ENCODE measurements around the gene ETFDH.
A peak's percentile ranks its signal among the peaks of the same experiment; 100 is the strongest.
"Not testable (repeated sequence)": the region's sequence is repeated elsewhere in the genome, so short reads cannot be mapped to it uniquely, and the experiment has no call there.

ETFDH gene

DNA sequence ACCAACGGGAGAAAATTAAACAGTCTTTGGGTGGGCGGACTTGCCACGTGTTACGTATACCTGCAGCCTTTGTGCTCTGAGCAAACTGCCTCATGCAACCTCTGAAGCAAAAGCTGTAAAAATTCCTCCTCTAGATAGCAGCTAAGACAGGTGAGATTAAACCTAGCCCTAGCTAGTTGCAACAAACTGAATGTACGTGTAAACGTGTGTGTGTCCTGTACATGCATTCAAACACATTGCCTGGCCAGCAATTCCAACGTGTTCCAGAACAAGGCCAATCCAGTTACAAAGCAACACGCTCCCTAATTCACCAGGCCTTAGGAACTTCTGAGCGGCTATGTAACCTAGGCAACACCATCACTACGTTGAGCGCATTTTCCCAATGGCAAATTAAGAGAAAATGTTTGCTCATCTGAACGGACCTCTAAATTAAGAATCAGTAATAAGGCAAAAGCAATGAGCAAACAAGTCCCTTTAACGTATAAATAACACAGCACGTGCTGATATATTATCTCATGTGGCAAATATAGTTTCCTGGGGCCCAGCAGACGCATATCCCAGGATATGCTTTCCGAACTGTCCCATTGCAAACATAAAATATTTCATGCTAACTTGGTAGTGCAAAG, 50.3 kb downstream of the ETFDH start:
- TF ChIP-seq Cebpa-rat (IDR thresholded peaks at IDR 0.05): no peak
- Histone ChIP-seq H4K20me1 (no peaks in the 10 kb centered on the region), H3K9me3 (no peaks in the 10 kb centered on the region), H3K4me2 (peak overlapping the region; percentile 86), H3K4me1 (peaks cover 17% of the 10 kb centered on the region), H3K27me3 (no peaks in the 10 kb centered on the region), H3K36me3 (peaks cover 37% of the 10 kb centered on the region), H3K9ac (peak overlapping the region; percentile 85), H3K4me3 (peak overlapping the region; percentile 88), H3K27ac (peak overlapping the region; percentile 84)

DNA sequence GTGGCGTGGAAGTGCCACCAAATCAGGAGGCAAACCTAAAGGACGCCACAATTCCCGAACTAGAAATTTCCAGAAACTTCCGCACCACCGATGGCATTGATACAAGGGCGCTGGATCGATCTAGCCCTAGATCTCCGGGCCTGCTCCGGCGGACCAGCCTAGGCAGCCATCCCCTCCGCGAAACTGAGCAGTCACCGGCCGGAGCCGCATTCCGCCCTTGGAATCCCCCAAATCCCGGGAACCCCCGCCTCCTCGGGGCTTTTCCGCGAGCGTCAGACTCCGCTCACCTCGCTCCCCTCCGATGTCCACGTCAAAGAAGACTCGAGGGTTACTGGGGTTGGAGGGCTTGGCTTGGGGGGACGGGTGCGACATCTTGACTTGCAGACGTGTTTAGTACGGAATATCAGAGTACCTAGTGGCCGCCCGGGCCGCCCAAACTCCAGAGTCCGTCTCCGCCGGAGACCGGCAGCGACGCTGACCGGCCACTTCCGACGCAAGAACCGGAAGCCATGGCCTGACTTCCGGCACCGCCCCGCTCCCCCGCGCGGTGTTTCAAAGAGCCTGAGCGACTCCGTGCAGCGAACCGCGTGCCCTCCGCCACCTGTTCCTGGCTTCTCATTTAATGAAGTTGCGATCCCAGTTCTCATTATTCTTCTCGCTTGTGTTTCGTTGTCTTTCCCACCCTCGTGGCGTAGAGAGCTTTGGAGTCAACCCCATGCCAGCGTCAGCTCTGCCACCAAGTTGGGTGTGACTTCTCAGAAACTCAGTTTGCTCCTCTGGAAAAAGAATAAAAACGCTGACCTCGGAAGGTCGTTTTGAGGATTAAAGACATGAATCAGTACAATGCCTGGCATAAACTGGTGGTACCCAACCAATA, 51.1 kb downstream of the ETFDH start, which contains the start of gene PPID:
Gene PPID, minus strand, starts transcription at position 480 of the 877 bp plus-strand sequence. Its CDS starts 108 bp downstream, at position 372.
- H3K9ac ChIP-seq: peak within 1 kb of the TSS; percentile 85
- no peaks in the 10 kb centered on the region for H3K27me3 ChIP-seq
- H3K36me3 ChIP-seq: peaks cover 30% of the 10 kb centered on the region
- no peaks in the 10 kb centered on the region for H4K20me1 ChIP-seq
- peak within 1 kb of the TSS; percentile 88 for H3K4me3 ChIP-seq
- H3K4me2 ChIP-seq: peak within 1 kb of the TSS; percentile 86
- peak within 1 kb of the TSS; percentile 84 for H3K27ac ChIP-seq
- H3K4me1 ChIP-seq: peaks cover 17% of the 10 kb centered on the region
- TF ChIP-seq Cebpa-rat (IDR thresholded peaks at IDR 0.05): no peak
- no peaks in the 10 kb centered on the region for H3K9me3 ChIP-seq

DNA sequence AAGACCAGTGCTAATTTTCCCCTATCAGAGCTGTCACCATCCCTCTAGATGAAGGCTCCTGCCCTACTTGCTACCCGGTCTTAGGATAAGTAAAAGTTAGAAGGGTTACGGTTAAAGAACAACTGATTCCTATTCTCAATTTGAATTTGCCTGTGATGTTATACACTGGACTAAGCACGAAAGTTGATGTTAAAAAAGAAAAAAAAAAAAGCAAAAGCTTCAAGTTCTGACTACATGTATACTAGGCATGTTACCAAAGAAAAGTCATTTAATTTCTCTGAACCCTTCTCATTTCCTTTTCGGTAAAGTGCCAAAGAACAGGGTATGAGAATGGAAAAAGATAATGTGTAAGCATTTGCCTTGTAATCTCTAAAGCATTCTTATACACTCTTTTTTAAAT, 52.5 kb downstream of the ETFDH start:
- no peak overlapping the region for H3K9ac ChIP-seq
- H3K27ac ChIP-seq: no peak overlapping the region
- H3K4me1 ChIP-seq: peaks cover 17% of the 10 kb centered on the region
- no peak overlapping the region for H3K4me3 ChIP-seq
- H4K20me1 ChIP-seq: no peaks in the 10 kb centered on the region
- H3K4me2 ChIP-seq: no peak overlapping the region
- TF ChIP-seq Cebpa-rat (IDR thresholded peaks at IDR 0.05): no peak
- H3K36me3 ChIP-seq: peaks cover 15% of the 10 kb centered on the region
- H3K27me3 ChIP-seq: no peaks in the 10 kb centered on the region
- no peaks in the 10 kb centered on the region for H3K9me3 ChIP-seq

DNA sequence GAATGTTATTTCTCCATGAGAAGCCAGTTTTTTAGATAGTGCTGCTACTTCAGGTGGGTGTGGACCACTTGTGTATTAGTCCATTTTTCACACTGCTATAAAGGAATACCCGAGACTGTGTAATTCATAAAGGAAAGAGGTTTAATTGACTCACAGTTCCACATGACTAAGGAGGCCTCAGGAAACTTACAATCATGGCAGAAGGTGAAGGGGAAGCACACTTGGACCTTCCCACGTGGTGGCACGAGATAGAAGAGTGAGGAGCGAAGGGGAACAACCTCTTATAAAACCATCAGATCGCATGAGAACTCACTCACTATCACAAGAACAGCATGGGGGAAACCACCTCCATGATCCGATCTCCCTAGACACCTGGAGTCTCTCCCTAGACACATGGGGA, 54.5 kb downstream of the ETFDH start:
- Histone ChIP-seq H3K9ac (no peak overlapping the region), H3K27ac (no peak overlapping the region), H3K36me3 (no peaks in the 10 kb centered on the region; the same call in 1 of the 2 replicates), H3K4me2 (no peak overlapping the region), H3K4me3 (no peak overlapping the region), H3K27me3 (no peaks in the 10 kb centered on the region), H3K9me3 (no peaks in the 10 kb centered on the region), H4K20me1 (no peaks in the 10 kb centered on the region), H3K4me1 (peaks cover 17% of the 10 kb centered on the region)
- TF ChIP-seq Cebpa-rat (IDR thresholded peaks at IDR 0.05): no peak

DNA sequence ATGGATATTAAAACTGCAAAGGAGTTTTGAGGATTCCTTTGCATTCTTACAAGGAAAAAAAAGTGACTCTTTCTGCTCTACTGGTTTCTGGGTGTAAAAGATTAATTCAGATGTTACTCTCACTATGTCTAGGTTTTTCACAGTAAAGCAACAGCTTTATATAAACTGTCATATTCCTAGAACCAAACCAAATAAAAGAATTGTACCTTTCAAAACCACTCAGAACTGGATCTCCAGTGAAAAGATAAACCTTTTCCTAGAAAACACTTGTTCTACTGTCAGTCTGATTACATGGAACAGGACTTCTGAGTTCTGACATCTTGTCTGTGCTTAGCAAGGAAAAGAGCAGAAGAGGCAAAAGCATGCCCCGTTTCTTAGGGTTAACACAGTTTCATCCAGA, 56.1 kb downstream of the ETFDH start:
- no peaks in the 10 kb centered on the region for H3K36me3 ChIP-seq
- no peak overlapping the region for H3K9ac ChIP-seq
- H3K27me3 ChIP-seq: no peaks in the 10 kb centered on the region
- TF ChIP-seq Cebpa-rat (IDR thresholded peaks at IDR 0.05): no peak
- H3K27ac ChIP-seq: no peak overlapping the region
- no peaks in the 10 kb centered on the region for H4K20me1 ChIP-seq
- 0 out of 2 replicates have a peak, but pooled peaks cover 6% of the 10 kb centered on the region for H3K4me1 ChIP-seq
- no peak overlapping the region for H3K4me3 ChIP-seq
- H3K4me2 ChIP-seq: no peak overlapping the region
- H3K9me3 ChIP-seq: no peaks in the 10 kb centered on the region

DNA sequence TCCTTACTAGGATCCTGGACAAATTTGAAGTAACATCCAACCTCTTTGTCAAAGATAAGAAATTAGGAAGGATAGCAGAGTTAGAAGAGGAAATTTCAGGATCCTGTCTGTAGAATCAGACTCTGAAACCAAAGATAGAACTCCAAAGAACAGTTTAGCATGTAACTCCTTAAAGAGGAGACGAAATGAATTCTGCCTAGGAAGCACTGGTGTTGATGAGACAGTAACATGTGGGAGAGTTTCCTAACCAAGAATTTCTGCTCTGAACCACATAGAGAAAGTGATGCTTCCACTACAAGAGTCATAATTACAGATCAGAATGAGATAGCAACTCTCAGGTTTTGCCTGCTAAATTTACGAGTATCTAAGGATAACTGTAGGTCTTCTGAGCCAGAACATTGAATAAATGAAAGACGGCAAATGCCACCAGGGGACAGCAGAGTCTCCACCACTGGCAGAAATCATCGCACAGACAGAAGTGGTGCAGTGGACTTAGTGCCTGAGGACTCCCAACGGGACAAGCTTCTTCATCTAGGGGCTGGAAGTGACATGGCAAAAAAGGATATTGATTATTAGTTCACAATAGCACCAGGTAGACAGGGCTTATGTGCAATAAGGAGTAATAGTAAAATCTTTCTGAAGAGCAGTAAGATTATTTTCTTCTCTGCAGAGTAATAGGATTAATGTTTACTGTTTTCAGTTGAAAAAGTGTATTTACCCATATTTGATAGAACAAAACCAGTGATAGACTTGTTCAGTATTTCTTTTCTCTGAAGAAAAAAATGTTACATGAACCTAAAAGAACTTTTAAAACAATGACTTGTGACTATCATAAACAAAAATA, 57.8 kb downstream of the ETFDH start:
- Histone ChIP-seq H3K9ac (no peak overlapping the region), H3K4me1 (no peaks in the 10 kb centered on the region), H3K9me3 (no peaks in the 10 kb centered on the region), H4K20me1 (no peaks in the 10 kb centered on the region), H3K4me2 (no peak overlapping the region), H3K27me3 (no peaks in the 10 kb centered on the region), H3K36me3 (no peaks in the 10 kb centered on the region), H3K27ac (no peak overlapping the region), H3K4me3 (no peak overlapping the region)
- no peak for TF ChIP-seq Cebpa-rat (IDR thresholded peaks at IDR 0.05)

DNA sequence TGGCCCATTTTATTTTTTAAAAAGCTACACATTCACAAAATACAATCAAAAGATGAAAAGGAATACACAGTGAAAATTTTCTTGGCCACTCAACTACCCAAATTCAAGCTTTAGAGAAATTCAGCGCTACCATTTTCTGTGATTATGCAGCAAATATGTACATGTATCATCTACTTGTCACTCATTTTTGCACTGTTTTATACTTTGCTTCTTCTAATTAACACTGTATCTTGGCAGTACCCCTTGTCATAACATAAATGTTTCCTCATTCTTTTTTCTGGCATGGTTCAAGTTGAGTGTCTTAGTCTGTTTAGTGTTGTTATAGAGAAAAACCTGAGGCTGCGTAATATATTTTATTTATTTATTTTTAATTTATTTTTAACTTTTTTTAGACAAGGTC, 66.8 kb downstream of the ETFDH start:
- Histone ChIP-seq H3K36me3 (no peaks in the 10 kb centered on the region), H3K9ac (no peak overlapping the region)
- TF ChIP-seq Cebpa-rat (IDR thresholded peaks at IDR 0.05): no peak

DNA sequence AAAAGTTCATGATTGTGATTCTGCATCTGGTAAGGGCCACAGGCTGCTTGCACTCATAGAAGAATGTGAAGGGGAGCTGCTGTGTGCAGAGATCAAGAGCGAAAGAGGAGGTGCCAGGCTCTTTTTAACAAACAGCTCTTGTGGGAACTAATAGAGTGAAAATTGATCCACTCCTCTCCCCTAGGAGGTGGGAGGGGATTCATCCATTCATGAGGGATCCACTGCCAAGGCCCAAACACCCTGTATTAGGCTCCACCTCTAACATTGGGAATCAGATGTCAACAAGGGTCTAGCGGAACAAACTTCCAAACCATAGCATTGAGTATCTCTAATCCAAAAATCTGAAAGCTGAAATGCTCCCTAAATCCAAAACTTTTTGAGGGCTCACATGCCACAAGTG, 67.5 kb downstream of the ETFDH start:
- H3K4me3 ChIP-seq: no peak overlapping the region
- H3K36me3 ChIP-seq: no peaks in the 10 kb centered on the region
- no peak overlapping the region for H3K27ac ChIP-seq
- H3K9me3 ChIP-seq: no peaks in the 10 kb centered on the region
- no peaks in the 10 kb centered on the region for H3K4me1 ChIP-seq
- H3K4me2 ChIP-seq: no peak overlapping the region
- TF ChIP-seq Cebpa-rat (IDR thresholded peaks at IDR 0.05): no peak
- H4K20me1 ChIP-seq: no peaks in the 10 kb centered on the region
- H3K27me3 ChIP-seq: no peaks in the 10 kb centered on the region
- no peak overlapping the region for H3K9ac ChIP-seq

More for the DNA sequence above, 66.8 kb downstream of the ETFDH start:
- Histone ChIP-seq H4K20me1 (no peaks in the 10 kb centered on the region), H3K27me3 (no peaks in the 10 kb centered on the region), H3K27ac (no peak overlapping the region), H3K4me3 (no peak overlapping the region), H3K4me2 (no peak overlapping the region), H3K4me1 (no peaks in the 10 kb centered on the region), H3K9me3 (no peaks in the 10 kb centered on the region)

DNA sequence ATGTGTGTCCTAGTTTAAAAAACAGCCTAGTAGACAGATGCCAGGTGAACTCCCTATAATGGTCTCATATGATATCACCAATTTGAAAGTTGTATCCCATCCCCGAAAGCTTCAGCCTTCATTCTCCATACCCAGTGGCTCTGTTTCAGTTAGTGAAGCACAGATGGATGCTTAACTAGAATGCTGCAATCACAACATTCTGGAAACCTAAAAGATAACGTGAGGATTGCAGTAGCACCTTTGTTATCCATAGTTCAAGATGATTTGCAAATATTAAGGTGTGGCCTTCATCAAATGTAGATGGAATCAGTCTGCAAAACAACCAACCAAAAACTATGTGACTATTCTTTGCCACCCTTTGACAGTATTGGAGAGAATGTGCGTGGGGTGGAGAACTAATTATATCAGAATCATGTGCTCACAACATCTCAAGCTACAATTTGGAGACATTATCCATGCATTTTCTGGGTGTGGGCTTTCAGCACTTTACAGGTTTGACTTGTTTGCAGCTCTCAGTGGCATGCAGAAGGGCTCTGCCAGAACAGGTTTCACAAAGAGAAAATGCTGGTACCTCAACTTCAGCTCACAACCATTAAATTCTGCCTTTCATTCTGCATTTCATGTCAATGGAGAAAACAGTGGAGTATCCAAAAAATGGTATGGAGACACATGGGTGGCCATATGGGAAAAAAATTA, 69.4 kb downstream of the ETFDH start:
- H3K36me3 ChIP-seq: no peaks in the 10 kb centered on the region
- peaks cover 2% of the 10 kb centered on the region; the same call in 1 of the 2 replicates for H3K9me3 ChIP-seq
- no peak overlapping the region for H3K9ac ChIP-seq
- TF ChIP-seq Cebpa-rat (IDR thresholded peaks at IDR 0.05): no peak
- no peak overlapping the region for H3K27ac ChIP-seq
- H4K20me1 ChIP-seq: no peaks in the 10 kb centered on the region
- H3K4me2 ChIP-seq: no peak overlapping the region
- H3K4me1 ChIP-seq: no peaks in the 10 kb centered on the region
- H3K4me3 ChIP-seq: no peak overlapping the region
- no peaks in the 10 kb centered on the region for H3K27me3 ChIP-seq

DNA sequence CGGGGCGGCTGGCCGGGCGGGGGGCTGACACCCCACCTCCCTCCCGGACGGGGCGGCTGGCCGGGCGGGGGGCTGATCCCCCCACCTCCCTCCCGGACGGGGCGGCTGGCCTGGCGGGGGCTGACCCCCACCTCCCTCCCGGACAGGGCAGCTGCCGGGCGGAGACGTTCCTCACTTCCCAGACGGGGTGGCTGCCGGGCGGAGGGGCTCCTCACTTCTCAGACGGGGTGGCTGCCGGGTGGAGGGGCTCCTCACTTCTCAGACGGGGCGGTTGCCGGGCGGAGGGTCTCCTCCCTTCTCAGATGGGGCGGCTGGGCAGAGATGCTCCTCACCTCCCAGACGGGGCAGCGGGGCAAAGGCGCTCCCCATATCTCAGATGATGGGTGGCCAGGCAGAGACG, 74.4 kb downstream of the ETFDH start:
- H3K4me2 ChIP-seq, H3K27ac ChIP-seq, H3K4me3 ChIP-seq, H3K36me3 ChIP-seq, H4K20me1 ChIP-seq, H3K9ac ChIP-seq, H3K4me1 ChIP-seq, H3K27me3 ChIP-seq: not testable (repeated sequence)
- H3K9me3 ChIP-seq: peaks cover 17% of the 10 kb centered on the region

Data from BLaER1 (cell line).